CD4-positive, alpha-beta T cell treated with Interleukin-6 at 100 ng/mL for 8 hours (primary cell): ENCODE measurements around the gene LYST.
"Not testable (repeated sequence)": the region's sequence is repeated elsewhere in the genome, so short reads cannot be mapped to it uniquely, and the experiment has no call there.

Source experiments
- DNase-seq: peaks from one replicate; pipeline ENCODE4 v3.0.0-alpha.2; 2020; ENCODE audit warnings: mixed read lengths, low spot score

The LYST gene

GRCh38 chr1:235866205-235866912 is at the start of gene LYST:
TSS of gene LYST (minus strand) at chr1:235866906. CDS start at chr1:235830417, 36,489 bp downstream.
- DNase-seq = peak; percentile 52

- not testable (repeated sequence) for DNase-seq
Measured at GRCh38 chr1:235915489-235915888, 48.8 kb upstream of the LYST start.

GRCh38 chr1:235913311-235913710 is 46.6 kb upstream of the LYST start:
- no peak for DNase-seq

GRCh38 chr1:235911876-235912275 is 45.2 kb upstream of the LYST start:
- DNase-seq = no peak

GRCh38 chr1:235911300-235911662 is 44.6 kb upstream of the LYST start:
- DNase-seq = no peak

GRCh38 chr1:235910357-235911299 is 43.9 kb upstream of the LYST start:
- DNase-seq = no peak

- DNase-seq = no peak
Measured at GRCh38 chr1:235908742-235909520, 42.2 kb upstream of the LYST start.

- DNase-seq = no peak
Measured at GRCh38 chr1:235907897-235908240, 41.2 kb upstream of the LYST start.

- DNase-seq = no peak
Measured at GRCh38 chr1:235907187-235907896, 40.6 kb upstream of the LYST start.

GRCh38 chr1:235906436-235906835 is 39.7 kb upstream of the LYST start:
- DNase-seq = no peak

GRCh38 chr1:235903809-235904208 is 37.1 kb upstream of the LYST start:
- DNase-seq = not testable (repeated sequence)

- no peak for DNase-seq
Measured at GRCh38 chr1:235902677-235903542, 36.2 kb upstream of the LYST start.

- no peak for DNase-seq
Measured at GRCh38 chr1:235901461-235901860, 34.8 kb upstream of the LYST start.

- DNase-seq = no peak
Measured at GRCh38 chr1:235898126-235898525, 31.4 kb upstream of the LYST start.

GRCh38 chr1:235893840-235894239 is 27.1 kb upstream of the LYST start:
- no peak for DNase-seq

GRCh38 chr1:235892734-235893413 is 26.2 kb upstream of the LYST start:
- DNase-seq = no peak

- no peak for DNase-seq
Measured at GRCh38 chr1:235892202-235892601, 25.5 kb upstream of the LYST start.

GRCh38 chr1:235888119-235888643 is 21.5 kb upstream of the LYST start:
- DNase-seq = peak; percentile 45

- no peak for DNase-seq
Measured at GRCh38 chr1:235887676-235888075, 21.0 kb upstream of the LYST start.

GRCh38 chr1:235885655-235886262 is 19.1 kb upstream of the LYST start:
- no peak for DNase-seq
